HEK293 (cell line): ENCODE data around the gene GSC2.

Experiments
- CTCF ChIA-PET: fragments of 350-600 bp; formaldehyde crosslinking; extraction: SDS; loops from one replicate; lab custom pipeline; 2021; ENCODE audit warnings: antibody characterized with exemption; lab: Yijun Ruan, JAX
- POLR2A ChIA-PET: fragments of 300-600 bp; formaldehyde crosslinking; extraction: SDS; loops from one replicate; lab custom pipeline; 2020; ENCODE audit warnings: antibody characterized with exemption, inconsistent platforms; lab: Yijun Ruan, JAX
- H3K27ac ChIP-seq: fragments of 200-500 bp; sonication (Bioruptor generic); 2 replicates; pipeline ENCODE4 v1.5.1; 2014; ENCODE audit warnings: low read depth, low read length, control low read depth, inconsistent platforms; ENCODE audit errors: extremely low read depth
- H3K36me3 ChIP-seq, 2 experiments: fragments of 200-500 bp in 1 of 2; sonication (Bioruptor generic) in 1 of 2; 1 replicate in 1 of 2; 2 replicates in 1 of 2; pipeline ENCODE4 v1.5.1; 2014 to 2017; ENCODE audit warnings: inconsistent platforms in 2 of 2, low read length in 2 of 2; ENCODE audit not compliant: control insufficient read depth in 2 of 2, insufficient read depth in 1 of 2
- H3K4me1 ChIP-seq: fragments of 200-500 bp; sonication (Bioruptor generic); 2 replicates; pipeline ENCODE4 v1.5.1; 2014; ENCODE audit warnings: mild to moderate bottlenecking, low read length, inconsistent platforms; ENCODE audit not compliant: control insufficient read depth, insufficient read depth
- H3K4me3 ChIP-seq: 2 replicates; pipeline ENCODE4 v1.5.1; 2011; ENCODE audit warnings: low read depth, mild to moderate bottlenecking, control low read depth, low read length, moderate library complexity
- H3K9me3 ChIP-seq: fragments of 200-500 bp; sonication (Bioruptor generic); 2 replicates; pipeline ENCODE4 v1.5.1; 2014; ENCODE audit warnings: low read depth, low read length, inconsistent platforms; ENCODE audit not compliant: control insufficient read depth, insufficient read depth
- ATF2 ChIP-seq: fragments of 450-650 bp; formaldehyde crosslinking; IDR thresholded peaks from 2 replicates; pipeline ENCODE4 v1.5.1; 2016; ENCODE audit warnings: missing biosample characterization, missing genetic modification characterization, low read depth
- HOXD13 ChIP-seq: sonication (generic); formaldehyde crosslinking; IDR thresholded peaks from 2 replicates; pipeline ENCODE4 v1.8.0; 2022; ENCODE audit warnings: missing genetic modification reagents, borderline replicate concordance
- MZF1 ChIP-seq: fragments of 450-650 bp; formaldehyde crosslinking; IDR thresholded peaks from 2 replicates; pipeline ENCODE4 v1.5.1; 2017; ENCODE audit warnings: missing biosample characterization, missing genetic modification characterization, borderline replicate concordance
- PRDM1 ChIP-seq: fragments of 450-650 bp; formaldehyde crosslinking; IDR thresholded peaks from 2 replicates; pipeline ENCODE4; 2016; ENCODE audit warnings: missing biosample characterization, missing genetic modification characterization
- REST ChIP-seq: fragments of 450-650 bp; formaldehyde crosslinking; IDR thresholded peaks from 2 replicates; pipeline ENCODE4 v1.5.1; 2016; ENCODE audit warnings: missing biosample characterization, missing genetic modification characterization
- SALL2 ChIP-seq: fragments of 450-650 bp; formaldehyde crosslinking; IDR thresholded peaks from 2 replicates; pipeline ENCODE4 v1.5.0; 2017; ENCODE audit warnings: missing biosample characterization, mild to moderate bottlenecking, missing genetic modification characterization, borderline replicate concordance
- SP7 ChIP-seq: fragments of 450-650 bp; formaldehyde crosslinking; IDR thresholded peaks from 2 replicates; pipeline ENCODE4 v1.5.1; 2016; ENCODE audit warnings: missing biosample characterization, missing genetic modification characterization
- ZBTB21 ChIP-seq: fragments of 450-650 bp; formaldehyde crosslinking; IDR thresholded peaks from 2 replicates; pipeline ENCODE4 v1.5.1; 2017; ENCODE audit warnings: missing biosample characterization, missing genetic modification characterization
- ZBTB7A ChIP-seq: fragments of 450-650 bp; formaldehyde crosslinking; IDR thresholded peaks from 2 replicates; pipeline ENCODE4 v1.5.1; 2016; ENCODE audit warnings: low read depth, missing biosample characterization, missing genetic modification characterization
- ZEB2 ChIP-seq: fragments of 450-650 bp; formaldehyde crosslinking; IDR thresholded peaks from 2 replicates; pipeline ENCODE4 v1.5.1; 2016; ENCODE audit warnings: missing biosample characterization, missing genetic modification characterization
- ZFP37 ChIP-seq: fragments of 450-650 bp; formaldehyde crosslinking; IDR thresholded peaks from 2 replicates; pipeline ENCODE4 v1.5.1; 2016; ENCODE audit warnings: missing biosample characterization, missing genetic modification characterization
- ZNF184 ChIP-seq: fragments of 450-650 bp; IDR thresholded peaks from 2 replicates; pipeline ENCODE4 v1.5.1; 2018; ENCODE audit warnings: missing biosample characterization, mild to moderate bottlenecking, missing genetic modification characterization
- ZNF362 ChIP-seq: fragments of 450-650 bp; formaldehyde crosslinking; IDR thresholded peaks from 2 replicates; pipeline ENCODE4 v1.5.1; 2016; ENCODE audit warnings: missing biosample characterization, missing genetic modification characterization
- ZNF37A ChIP-seq: fragments of 450-650 bp; IDR thresholded peaks from 2 replicates; pipeline ENCODE4 v1.5.1; 2018; ENCODE audit warnings: missing biosample characterization, missing genetic modification characterization
- ZNF423 ChIP-seq: fragments of 450-650 bp; formaldehyde crosslinking; IDR thresholded peaks from 2 replicates; pipeline ENCODE4 v1.5.1; 2016; ENCODE audit warnings: missing biosample characterization, missing genetic modification characterization
- ZNF529 ChIP-seq: fragments of 450-650 bp; formaldehyde crosslinking; IDR thresholded peaks from 2 replicates; pipeline ENCODE4 v1.5.1; 2017; ENCODE audit warnings: missing genetic modification characterization, missing biosample characterization; ENCODE audit not compliant: insufficient replicate concordance
- ZNF549 ChIP-seq: fragments of 450-650 bp; IDR thresholded peaks from 2 replicates; pipeline ENCODE4 v1.5.1; 2018; ENCODE audit warnings: missing biosample characterization, missing genetic modification characterization, mild to moderate bottlenecking, inconsistent platforms, moderate library complexity
- ZNF558 ChIP-seq: fragments of 450-650 bp; formaldehyde crosslinking; IDR thresholded peaks from 2 replicates; pipeline ENCODE4 v1.5.1; 2016; ENCODE audit warnings: missing biosample characterization, missing genetic modification characterization
- ZNF596 ChIP-seq: fragments of 450-650 bp; IDR thresholded peaks from 2 replicates; pipeline ENCODE4 v1.5.0; 2018; ENCODE audit warnings: missing biosample characterization, mild to moderate bottlenecking, missing genetic modification characterization, moderate library complexity
- ZNF600 ChIP-seq: fragments of 450-650 bp; formaldehyde crosslinking; IDR thresholded peaks from 2 replicates; pipeline ENCODE4 v1.5.1; 2016; ENCODE audit warnings: missing biosample characterization, missing genetic modification characterization
- ZNF629 ChIP-seq: fragments of 450-650 bp; formaldehyde crosslinking; IDR thresholded peaks from 2 replicates; pipeline ENCODE4 v1.5.1; 2017; ENCODE audit warnings: missing biosample characterization, missing genetic modification characterization
- ZNF747 ChIP-seq: fragments of 450-650 bp; formaldehyde crosslinking; IDR thresholded peaks from 2 replicates; pipeline ENCODE4 v1.5.1; 2016; ENCODE audit warnings: missing biosample characterization, missing genetic modification characterization
- ZNF791 ChIP-seq: fragments of 450-650 bp; formaldehyde crosslinking; IDR thresholded peaks from 2 replicates; pipeline ENCODE4 v1.5.1; 2016; ENCODE audit warnings: missing biosample characterization, missing genetic modification characterization
- ZXDB ChIP-seq: fragments of 450-650 bp; formaldehyde crosslinking; IDR thresholded peaks from 2 replicates; pipeline ENCODE4 v1.5.1; 2016; ENCODE audit warnings: missing biosample characterization, missing genetic modification characterization
- TF ChIP-seq, protein P1 (sequence below): fragments of 450-650 bp; formaldehyde crosslinking; IDR thresholded peaks from 2 replicates; pipeline ENCODE4 v1.5.1; 2016; ENCODE audit warnings: missing biosample characterization, missing genetic modification characterization, borderline replicate concordance
- TF ChIP-seq, protein P2 (sequence below): fragments of 450-650 bp; formaldehyde crosslinking; IDR thresholded peaks from 2 replicates; pipeline ENCODE4 v1.5.1; 2016; ENCODE audit warnings: missing biosample characterization, missing genetic modification characterization

GSC2 gene

GRCh38 chr22:19103880-19104821 is 45.9 kb downstream of the GSC2 start:
- Histone ChIP-seq H3K4me1 (peaks cover 13% of the 10 kb centered on the region), H3K4me3 (no peak overlapping the region), H3K9me3 (no peaks in the 10 kb centered on the region), H3K27ac (peak overlapping the region; percentile 18; the same call in 1 of the 2 replicates), H3K36me3 (peaks cover 0 to 11% of the 10 kb centered on the region in 2 experiments; a peak in 2 of 3 replicates)
- ChIA-PET POLR2A (interaction anchor here (0.6 to 1.4 kb wide), 5 partner anchors 18 to 1379 kb away, joined by 3 to 7 read pairs (median 5); partner anchors contain the start of genes DGCR2 and ESS2), CTCF (interaction anchor here (0.5 to 1.4 kb wide), 13 partner anchors 9 to 292 kb away, joined by 3 to 8 read pairs (median 3); partner anchors contain the start of genes ESS2 and SLC25A1)
- TF ChIP-seq ZNF791 (tag by site-specific recombination), result no peak
- TF ChIP-seq ZNF529 (tag by site-specific recombination), result no peak
- TF ChIP-seq ZBTB7A (tag by site-specific recombination), result no peak
- TF ChIP-seq ZNF558, result peak; percentile 96
- TF ChIP-seq HOXD13, result no peak
- peak; percentile 26; the same call in 1 of the 2 replicates for TF ChIP-seq ZNF600 (tag by site-specific recombination)
- peak; percentile 96 for TF ChIP-seq ATF2
- TF ChIP-seq, protein P1, sequence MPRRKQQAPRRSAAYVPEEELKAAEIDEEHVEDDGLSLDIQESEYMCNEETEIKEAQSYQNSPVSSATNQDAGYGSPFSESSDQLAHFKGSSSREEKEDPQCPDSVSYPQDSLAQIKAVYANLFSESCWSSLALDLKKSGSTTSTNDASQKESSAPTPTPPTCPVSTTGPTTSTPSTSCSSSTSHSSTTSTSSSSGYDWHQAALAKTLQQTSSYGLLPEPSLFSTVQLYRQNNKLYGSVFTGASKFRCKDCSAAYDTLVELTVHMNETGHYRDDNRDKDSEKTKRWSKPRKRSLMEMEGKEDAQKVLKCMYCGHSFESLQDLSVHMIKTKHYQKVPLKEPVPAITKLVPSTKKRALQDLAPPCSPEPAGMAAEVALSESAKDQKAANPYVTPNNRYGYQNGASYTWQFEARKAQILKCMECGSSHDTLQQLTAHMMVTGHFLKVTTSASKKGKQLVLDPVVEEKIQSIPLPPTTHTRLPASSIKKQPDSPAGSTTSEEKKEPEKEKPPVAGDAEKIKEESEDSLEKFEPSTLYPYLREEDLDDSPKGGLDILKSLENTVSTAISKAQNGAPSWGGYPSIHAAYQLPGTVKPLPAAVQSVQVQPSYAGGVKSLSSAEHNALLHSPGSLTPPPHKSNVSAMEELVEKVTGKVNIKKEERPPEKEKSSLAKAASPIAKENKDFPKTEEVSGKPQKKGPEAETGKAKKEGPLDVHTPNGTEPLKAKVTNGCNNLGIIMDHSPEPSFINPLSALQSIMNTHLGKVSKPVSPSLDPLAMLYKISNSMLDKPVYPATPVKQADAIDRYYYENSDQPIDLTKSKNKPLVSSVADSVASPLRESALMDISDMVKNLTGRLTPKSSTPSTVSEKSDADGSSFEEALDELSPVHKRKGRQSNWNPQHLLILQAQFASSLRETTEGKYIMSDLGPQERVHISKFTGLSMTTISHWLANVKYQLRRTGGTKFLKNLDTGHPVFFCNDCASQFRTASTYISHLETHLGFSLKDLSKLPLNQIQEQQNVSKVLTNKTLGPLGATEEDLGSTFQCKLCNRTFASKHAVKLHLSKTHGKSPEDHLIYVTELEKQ, result peak; percentile 73; the same call in 1 of the 2 replicates
- TF ChIP-seq ZNF596 (tag by site-specific recombination), result peak; percentile 59; the same call in 1 of the 2 replicates
- TF ChIP-seq, protein P2, sequence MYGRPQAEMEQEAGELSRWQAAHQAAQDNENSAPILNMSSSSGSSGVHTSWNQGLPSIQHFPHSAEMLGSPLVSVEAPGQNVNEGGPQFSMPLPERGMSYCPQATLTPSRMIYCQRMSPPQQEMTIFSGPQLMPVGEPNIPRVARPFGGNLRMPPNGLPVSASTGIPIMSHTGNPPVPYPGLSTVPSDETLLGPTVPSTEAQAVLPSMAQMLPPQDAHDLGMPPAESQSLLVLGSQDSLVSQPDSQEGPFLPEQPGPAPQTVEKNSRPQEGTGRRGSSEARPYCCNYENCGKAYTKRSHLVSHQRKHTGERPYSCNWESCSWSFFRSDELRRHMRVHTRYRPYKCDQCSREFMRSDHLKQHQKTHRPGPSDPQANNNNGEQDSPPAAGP (tag by site-specific recombination), result no peak
- TF ChIP-seq ZNF549 (tag by site-specific recombination), result no peak
- TF ChIP-seq MZF1, result no peak
- TF ChIP-seq ZNF629, result peak; percentile 91
- no peak for TF ChIP-seq ZNF362 (tag by site-specific recombination)
- TF ChIP-seq ZNF423, result no peak
- 0 out of 2 replicates have a peak, but pooled peaks have one; percentile 11 for TF ChIP-seq ZNF184 (tag by site-specific recombination)
- no peak for TF ChIP-seq ZNF37A
- no peak for TF ChIP-seq SALL2 (tag by site-specific recombination)
- peak; percentile 66 for TF ChIP-seq PRDM1 (tag by site-specific recombination)
- TF ChIP-seq ZXDB, result no peak
- peak; percentile 84 for TF ChIP-seq ZBTB21 (tag by site-specific recombination)
- peak; percentile 49; the same call in 1 of the 2 replicates for TF ChIP-seq ZEB2 (tag by site-specific recombination)
- no peak for TF ChIP-seq ZFP37 (tag by site-specific recombination)
- no peak for TF ChIP-seq ZNF747
- peak; percentile 72 for TF ChIP-seq SP7 (tag by site-specific recombination)
- TF ChIP-seq REST, result no peak
